HepG2 (cell line): ENCODE data around the gene MAMDC2. TPM values are rescaled to one million over a fixed set of nuclear protein-coding genes. Genes with fewer than 3 reads are reported as not detected.

Experiments
- ATAC-seq: fragments of 200-7000 bp; cut with Tn5 transposase; 3 replicates; pipeline ENCODE4 v1.9.1; 2020; ENCODE audit warnings: mild to moderate bottlenecking, moderate library complexity
- BruUV-seq: library from RNA; stranded (reverse); fragments of 400-500 nt; replicated peaks from 2 replicates; lab custom pipeline; 2021; lab: Mats Ljungman, UMichigan
- CTCF ChIA-PET: fragments of 300-600 bp; formaldehyde crosslinking; extraction: SDS; loops from one replicate; lab custom pipeline; 2021; ENCODE audit warnings: low total read pairs, inconsistent platforms, low intra/inter-chr PET ratio; lab: Yijun Ruan, JAX
- POLR2A ChIA-PET: fragments of 350-600 bp; sonication (Branson Sonifier 250); formaldehyde crosslinking; loops from one replicate; lab custom pipeline; 2020; ENCODE audit warnings: antibody characterized with exemption, inconsistent platforms; lab: Yijun Ruan, JAX
- DNase-seq: peaks from one replicate; pipeline ENCODE4 v3.0.0-alpha.2; 2015; ENCODE audit warnings: low spot score
- FAIRE-seq: peaks from 3 replicates; lab custom pipeline; 2011; peaks lifted over from hg19 to GRCh38; lab: Jason Lieb, UNC
- H2AFZ ChIP-seq: one replicate; pipeline ENCODE4 v1.6.1; 2011; ENCODE audit warnings: low read length, inconsistent platforms
- H3K27ac ChIP-seq: fragments of 300-600 bp; 3 replicates; pipeline ENCODE4 v1.8.0; 2011; ENCODE audit warnings: mixed run types, mild to moderate bottlenecking, mixed read lengths, low read length, inconsistent platforms; ENCODE audit not compliant: insufficient read depth; ENCODE audit errors: extremely low read length
- H3K27me3 ChIP-seq, 2 experiments: fragments of 200-600 bp in 1 of 2; 2 replicates in 1 of 2; 3 replicates in 1 of 2; pipeline versions ENCODE4 v1.6.0 to v1.8.0; 2011; ENCODE audit warnings: low read length in 2 of 2, mild to moderate bottlenecking in 2 of 2, moderate library complexity in 2 of 2, inconsistent platforms in 1 of 2; ENCODE audit not compliant: insufficient read depth in 2 of 2, control insufficient read depth in 1 of 2
- H3K36me3 ChIP-seq, 2 experiments: fragments of 200-600 bp in 1 of 2; replicated peaks in 1 of 2; 2 replicates in 1 of 2; 3 replicates in 1 of 2; pipeline versions ENCODE4 v1.5.1 to v1.8.0; 2011; ENCODE audit warnings: low read length in 2 of 2, inconsistent platforms in 1 of 2; ENCODE audit not compliant: insufficient read depth in 2 of 2, control insufficient read depth in 1 of 2
- H3K4me1 ChIP-seq: 2 replicates; pipeline ENCODE4 v1.5.1; 2012; ENCODE audit warnings: low read length, inconsistent platforms; ENCODE audit not compliant: insufficient read depth
- H3K4me2 ChIP-seq: 2 replicates; pipeline ENCODE4 v1.6.0; 2011; ENCODE audit warnings: low read depth, low read length, inconsistent platforms
- H3K4me3 ChIP-seq, 3 experiments: fragments of 200-600 bp in 1 of 3; sonication (generic), shearing (Covaris generic) in 1 of 3; replicated peaks in 1 of 3; 2 replicates each; pipeline ENCODE4 v1.5.1; 2011 to 2016; ENCODE audit warnings: low read length in 3 of 3, inconsistent platforms in 2 of 3, low read depth in 2 of 3, mild to moderate bottlenecking in 2 of 3, control low read depth in 1 of 3, mixed read lengths in 1 of 3; ENCODE audit not compliant: insufficient read depth in 1 of 3
- H3K79me2 ChIP-seq: one replicate; pipeline ENCODE4 v1.6.1; 2011; ENCODE audit warnings: low read length, inconsistent platforms; ENCODE audit not compliant: insufficient read depth
- H3K9ac ChIP-seq: 2 replicates; pipeline ENCODE4 v1.6.0; 2011; ENCODE audit warnings: mild to moderate bottlenecking, low read depth, low read length, inconsistent platforms; ENCODE audit not compliant: insufficient read depth
- H3K9me3 ChIP-seq: 2 replicates; pipeline ENCODE4 v1.5.1; 2012; ENCODE audit warnings: mild to moderate bottlenecking, low read length
- H4K20me1 ChIP-seq: 2 replicates; pipeline ENCODE4 v1.6.0; 2011; ENCODE audit warnings: inconsistent platforms, mild to moderate bottlenecking, low read length, moderate library complexity; ENCODE audit not compliant: insufficient read depth
- ATRX ChIP-seq: sonication (generic); formaldehyde crosslinking; IDR thresholded peaks from 2 replicates; pipeline ENCODE4 v1.4.0; 2020; ENCODE audit warnings: missing genetic modification reagents, borderline replicate concordance
- CHCHD3 ChIP-seq: sonication (generic); formaldehyde crosslinking; IDR thresholded peaks from 2 replicates; pipeline ENCODE4 v1.8.0; 2022; ENCODE audit warnings: mild to moderate bottlenecking, missing genetic modification reagents, moderate library complexity
- GTF2F1 ChIP-seq: fragments of 150-350 bp; IDR thresholded peaks from 2 replicates; pipeline ENCODE4 v1.6.1; 2014; ENCODE audit warnings: low read length
- KLF16 ChIP-seq, 2 experiments: sonication (generic) in 1 of 2; formaldehyde crosslinking in 1 of 2; IDR thresholded peaks; 2 replicates each; pipeline versions ENCODE4 v1.6.1 to v1.8.0; 2016 to 2023; ENCODE audit warnings: missing genetic modification reagents in 2 of 2, missing compliant biosample characterization in 1 of 2
- MAF1 ChIP-seq: sonication (generic); formaldehyde crosslinking; IDR thresholded peaks from 2 replicates; pipeline ENCODE4 v1.5.0; 2020; ENCODE audit warnings: missing genetic modification reagents, borderline replicate concordance
- NFE2 ChIP-seq: sonication (generic); formaldehyde crosslinking; IDR thresholded peaks from 2 replicates; pipeline ENCODE4 v1.4.0; 2020; ENCODE audit warnings: missing genetic modification reagents
- RBM22 ChIP-seq: fragments of 200-400 bp; formaldehyde crosslinking; optimal IDR thresholded peaks from 2 replicates; pipeline ENCODE3; 2017; ENCODE audit warnings: mild to moderate bottlenecking, low read length, moderate library complexity
- SALL2 ChIP-seq: sonication (generic); formaldehyde crosslinking; IDR thresholded peaks from 2 replicates; pipeline ENCODE4 v1.8.1; 2023; ENCODE audit warnings: mild to moderate bottlenecking, missing genetic modification reagents, inconsistent platforms
- SP2 ChIP-seq: sonication (generic); formaldehyde crosslinking; IDR thresholded peaks from 2 replicates; pipeline ENCODE4 v1.5.1; 2020; ENCODE audit warnings: mild to moderate bottlenecking, missing genetic modification reagents
- YEATS4 ChIP-seq: sonication (generic); formaldehyde crosslinking; IDR thresholded peaks from 2 replicates; pipeline ENCODE4 v1.4.0; 2020; ENCODE audit warnings: missing genetic modification reagents, borderline replicate concordance
- ZNF101 ChIP-seq: sonication (generic); formaldehyde crosslinking; IDR thresholded peaks from 2 replicates; pipeline ENCODE4 v1.4.0; 2020; ENCODE audit warnings: mild to moderate bottlenecking, low read depth, missing genetic modification reagents, borderline replicate concordance
- ZNF563 ChIP-seq: sonication (generic); formaldehyde crosslinking; IDR thresholded peaks from 2 replicates; pipeline ENCODE4 v1.8.0; 2022; ENCODE audit warnings: mild to moderate bottlenecking, moderate library complexity, missing genetic modification reagents
- ZNF614 ChIP-seq: IDR thresholded peaks from 2 replicates; pipeline ENCODE4 v1.6.1; 2018; ENCODE audit warnings: missing biosample characterization, missing genetic modification reagents, inconsistent platforms, borderline replicate concordance
- ZNF644 ChIP-seq: IDR thresholded peaks from 2 replicates; pipeline ENCODE4 v1.6.1; 2016; ENCODE audit warnings: low read depth
- ZNF839 ChIP-seq: sonication (generic); formaldehyde crosslinking; IDR thresholded peaks from 2 replicates; pipeline ENCODE4 v1.4.0; 2020; ENCODE audit warnings: missing genetic modification reagents, mild to moderate bottlenecking, borderline replicate concordance
- ZSCAN12 ChIP-seq: sonication (generic); formaldehyde crosslinking; IDR thresholded peaks from 2 replicates; pipeline ENCODE4 v1.9.0; 2021; ENCODE audit warnings: mild to moderate bottlenecking, missing genetic modification reagents
- ZSCAN29 ChIP-seq: sonication (generic); formaldehyde crosslinking; conservative IDR thresholded peaks from 2 replicates; pipeline ENCODE4 v1.4.0; 2020; ENCODE audit warnings: mild to moderate bottlenecking, missing genetic modification reagents
- WGBS: methylation state at CpG from one replicate; pipeline ENCODE4 v1.1.6; 2017; ENCODE audit warnings: low lambda C conversion rate; 5-methylcytosine and 5-hydroxymethylcytosine counted together
- in situ Hi-C: cut with HindIII; loops from 2 replicates; pipeline ENCODE4 v1.10.0; 2017; ENCODE audit warnings: low pct_unique_long_range_greater_than_20kb; ENCODE audit not compliant: extremely low pct_ligation_motif_present
- intact Hi-C: fragments of 100-400 bp; cut with micrococcal nuclease; formaldehyde crosslinking; loops from one replicate; pipeline ENCODE4 v1.10.0; 2022; ENCODE audit not compliant: unreplicated experiment
- polyA plus RNA-seq, 8 experiments: library from polyadenylated mRNA; depleted of rRNA in 3 of 8; stranded (reverse) in 7 of 8; unstranded in 1 of 8; fragments of >200 nt; fragmentation: Illumina TruSeq in 4 of 8; extraction: Trizol in 4 of 8; gene quantifications; 2 replicates each; pipeline versions ENCODE4 v1.2.1 to v1.2.3, GENCODE V29; 2011 to 2016; ENCODE audit warnings: low read depth in 4 of 8, missing spikeins in 1 of 8, mixed read lengths in 1 of 8; ENCODE audit not compliant: insufficient read depth in 1 of 8
- total RNA-seq, 5 experiments: library from RNA; depleted of rRNA; stranded (reverse); fragments of >200 nt; fragmentation: Illumina TruSeq; extraction: Trizol; gene quantifications; 2 replicates each; pipeline ENCODE4 v1.2.3, GENCODE V29; 2016; ENCODE audit warnings: low read depth in 1 of 5
- TF ChIP-seq, protein P1 (sequence below): sonication (generic); formaldehyde crosslinking; IDR thresholded peaks from 2 replicates; pipeline ENCODE4 v1.8.0; 2022; ENCODE audit warnings: missing genetic modification reagents, mild to moderate bottlenecking, inconsistent platforms, borderline replicate concordance
- TF ChIP-seq, protein P2 (sequence below): IDR thresholded peaks from 2 replicates; pipeline ENCODE4 v1.6.1; 2016; ENCODE audit warnings: missing compliant biosample characterization, missing genetic modification reagents, borderline replicate concordance

MAMDC2 gene
- total and polyA plus RNA-seq, 2 of the 13 experiments (the other 11 are each of a cell fraction or from before 2014, with no cell fraction given) = not detected

DNA sequence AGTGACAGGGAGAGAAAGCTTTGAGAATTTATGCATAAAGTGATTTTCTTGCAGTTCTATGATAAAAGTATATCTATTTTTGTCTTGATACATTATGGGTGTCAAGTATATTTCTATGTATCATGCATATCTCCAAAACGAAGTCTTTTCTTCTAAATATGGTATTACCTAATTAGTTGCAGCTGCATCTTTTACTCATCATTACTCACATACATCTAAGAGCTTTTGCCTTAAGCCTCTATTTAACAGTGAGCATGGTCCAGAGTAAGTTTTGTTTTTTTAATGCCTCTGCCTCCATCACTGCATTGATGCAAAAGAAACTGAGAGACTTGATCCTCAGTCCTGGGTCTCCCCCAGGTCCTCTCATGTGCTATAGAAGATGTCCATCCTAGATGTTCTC lies 175.1 kb downstream of the MAMDC2 start:
- intact Hi-C loops (no loop called here), in situ Hi-C loops (no loop called here)
- H3K4me1 ChIP-seq = 0 out of 2 replicates have a peak, but pooled peaks cover 5% of the 10 kb centered on the region
- BruUV-seq = no TSS peak
- H2AFZ ChIP-seq = no peak overlapping the region
- ChIA-PET CTCF (no interaction called here), POLR2A (no interaction called here)
- FAIRE-seq = no peak
- no peaks in the 10 kb centered on the region for H3K9me3 ChIP-seq
- H3K36me3 ChIP-seq = no peaks in the 10 kb centered on the region; a peak in 1 of 5 replicates
- H3K79me2 ChIP-seq = no peaks in the 10 kb centered on the region
- no peak for ATAC-seq
- DNase-seq = no peak
- 81% methylated on average over 1 of the region's 1 CpG for WGBS
- H4K20me1 ChIP-seq = no peaks in the 10 kb centered on the region
- H3K27ac ChIP-seq = no peak overlapping the region
- no peak for TF ChIP-seq ZNF644 (CRISPR knock-in tag)
- H3K27me3 ChIP-seq = no peaks in the 10 kb centered on the region
- no peak overlapping the region for H3K9ac ChIP-seq
- no peak overlapping the region for H3K4me2 ChIP-seq
- no peak overlapping the region for H3K4me3 ChIP-seq

DNA sequence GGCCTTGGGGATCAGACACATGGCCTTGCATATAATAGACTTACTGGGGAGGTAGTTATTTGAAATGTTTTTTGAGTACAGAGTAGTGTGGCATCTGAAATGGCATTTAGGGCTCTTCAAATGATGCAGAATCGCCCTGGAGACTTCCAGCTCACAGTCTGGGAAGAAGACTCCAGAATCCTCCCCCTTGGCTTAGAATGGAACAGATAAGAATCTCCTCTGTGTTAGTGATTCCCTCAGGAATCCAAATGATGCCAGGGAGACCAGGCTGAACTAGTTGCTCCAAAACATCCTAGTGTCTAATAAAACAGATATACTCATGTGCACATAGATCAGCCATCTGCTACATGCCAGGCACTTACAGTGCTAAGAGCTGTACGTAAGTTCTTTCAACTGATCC lies 176.6 kb downstream of the MAMDC2 start:
- FAIRE-seq (no peak), DNase-seq (no peak), ATAC-seq (no peak)
- Histone ChIP-seq H3K36me3 (no peaks in the 10 kb centered on the region; a peak in 1 of 5 replicates), H2AFZ (no peak overlapping the region), H3K9ac (no peak overlapping the region), H3K27me3 (no peaks in the 10 kb centered on the region), H3K79me2 (no peaks in the 10 kb centered on the region), H4K20me1 (no peaks in the 10 kb centered on the region), H3K9me3 (no peaks in the 10 kb centered on the region), H3K27ac (no peak overlapping the region), H3K4me1 (0 out of 2 replicates have a peak, but pooled peaks cover 5% of the 10 kb centered on the region), H3K4me3 (no peak overlapping the region), H3K4me2 (no peak overlapping the region)
- ChIA-PET POLR2A (no interaction called here), CTCF (no interaction called here)
- 100% methylated on average over 2 of the region's 2 CpGs for WGBS
- intact Hi-C loops (no loop called here), in situ Hi-C loops (no loop called here)
- no TSS peak for BruUV-seq
- no peak for TF ChIP-seq SALL2 (CRISPR knock-in tag)
- no peak for TF ChIP-seq ZNF563 (CRISPR knock-in tag)
- TF ChIP-seq, protein P1, sequence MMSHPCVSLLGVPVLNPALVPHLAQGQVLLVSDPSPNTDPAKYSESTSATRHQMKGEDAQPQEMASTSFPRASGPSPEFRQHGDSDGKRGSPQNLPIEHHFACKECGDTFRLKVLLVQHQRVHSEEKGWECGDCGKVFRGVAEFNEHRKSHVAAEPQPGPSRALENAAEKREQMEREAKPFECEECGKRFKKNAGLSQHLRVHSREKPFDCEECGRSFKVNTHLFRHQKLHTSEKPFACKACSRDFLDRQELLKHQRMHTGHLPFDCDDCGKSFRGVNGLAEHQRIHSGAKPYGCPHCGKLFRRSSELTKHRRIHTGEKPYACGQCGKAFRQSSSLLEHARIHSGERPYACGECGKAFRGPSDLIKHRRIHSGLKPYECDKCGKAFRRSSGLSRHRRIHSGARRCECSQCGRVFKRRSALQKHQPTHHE (CRISPR knock-in tag) = no peak
- TF ChIP-seq ATRX (CRISPR knock-in tag) = no peak
- no peak for TF ChIP-seq ZNF839 (CRISPR knock-in tag)
- TF ChIP-seq, protein P2, sequence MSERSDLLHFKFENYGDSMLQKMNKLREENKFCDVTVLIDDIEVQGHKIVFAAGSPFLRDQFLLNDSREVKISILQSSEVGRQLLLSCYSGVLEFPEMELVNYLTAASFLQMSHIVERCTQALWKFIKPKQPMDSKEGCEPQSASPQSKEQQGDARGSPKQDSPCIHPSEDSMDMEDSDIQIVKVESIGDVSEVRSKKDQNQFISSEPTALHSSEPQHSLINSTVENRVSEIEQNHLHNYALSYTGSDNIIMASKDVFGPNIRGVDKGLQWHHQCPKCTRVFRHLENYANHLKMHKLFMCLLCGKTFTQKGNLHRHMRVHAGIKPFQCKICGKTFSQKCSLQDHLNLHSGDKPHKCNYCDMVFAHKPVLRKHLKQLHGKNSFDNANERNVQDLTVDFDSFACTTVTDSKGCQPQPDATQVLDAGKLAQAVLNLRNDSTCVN (CRISPR knock-in tag) = no peak
- TF ChIP-seq RBM22 = no peak
- TF ChIP-seq ZSCAN29 (CRISPR knock-in tag) = no peak
- TF ChIP-seq GTF2F1 = no peak
- TF ChIP-seq ZSCAN12 = no peak
- TF ChIP-seq YEATS4 (CRISPR knock-in tag) = no peak
- no peak for TF ChIP-seq ZNF101 (CRISPR knock-in tag)
- TF ChIP-seq SP2 (CRISPR knock-in tag) = no peak
- no peak for TF ChIP-seq NFE2
- TF ChIP-seq MAF1 (CRISPR knock-in tag) = no peak
- TF ChIP-seq KLF16 (CRISPR knock-in tag; IDR thresholded peaks at IDR 0.05) = no peak
- TF ChIP-seq CHCHD3 (CRISPR knock-in tag) = no peak
- no peak for TF ChIP-seq ZNF614 (CRISPR knock-in tag)
